ENCODE data around the gene TMEM74B.

- TF ChIP-seq, protein P1, sequence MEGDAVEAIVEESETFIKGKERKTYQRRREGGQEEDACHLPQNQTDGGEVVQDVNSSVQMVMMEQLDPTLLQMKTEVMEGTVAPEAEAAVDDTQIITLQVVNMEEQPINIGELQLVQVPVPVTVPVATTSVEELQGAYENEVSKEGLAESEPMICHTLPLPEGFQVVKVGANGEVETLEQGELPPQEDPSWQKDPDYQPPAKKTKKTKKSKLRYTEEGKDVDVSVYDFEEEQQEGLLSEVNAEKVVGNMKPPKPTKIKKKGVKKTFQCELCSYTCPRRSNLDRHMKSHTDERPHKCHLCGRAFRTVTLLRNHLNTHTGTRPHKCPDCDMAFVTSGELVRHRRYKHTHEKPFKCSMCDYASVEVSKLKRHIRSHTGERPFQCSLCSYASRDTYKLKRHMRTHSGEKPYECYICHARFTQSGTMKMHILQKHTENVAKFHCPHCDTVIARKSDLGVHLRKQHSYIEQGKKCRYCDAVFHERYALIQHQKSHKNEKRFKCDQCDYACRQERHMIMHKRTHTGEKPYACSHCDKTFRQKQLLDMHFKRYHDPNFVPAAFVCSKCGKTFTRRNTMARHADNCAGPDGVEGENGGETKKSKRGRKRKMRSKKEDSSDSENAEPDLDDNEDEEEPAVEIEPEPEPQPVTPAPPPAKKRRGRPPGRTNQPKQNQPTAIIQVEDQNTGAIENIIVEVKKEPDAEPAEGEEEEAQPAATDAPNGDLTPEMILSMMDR (conservative IDR thresholded peaks at IDR 0.05): no peak
- no peak for TF ChIP-seq ZFX (IDR thresholded peaks at IDR 0.05)
These were observed 3.6 kb upstream of the TMEM74B start for GRCh38 chr20:1188347-1188746.
